Left colon (tissue), 2 donors: Measurements from ENCODE around the gene NCAPD3. TPM values are rescaled to one million over a fixed set of nuclear protein-coding genes. Genes with fewer than 3 reads are reported as not detected.
A peak's percentile ranks its signal among the peaks of the same experiment; 100 is the strongest.
"Not testable (repeated sequence)": the region's sequence is repeated elsewhere in the genome, so short reads cannot be mapped to it uniquely, and the experiment has no call there.

Experiments
- ATAC-seq: fragments of 200-7000 bp; cut with Tn5 transposase; one replicate; pipeline ENCODE4 v1.9.1; 2020; ENCODE audit warnings: mild to moderate bottlenecking, moderate library complexity
- DNase-seq, 2 donors: peaks; one replicate each; pipeline ENCODE4 v3.0.0-alpha.2; 2020
- intact Hi-C, 2 donors: fragments of 100-400 bp; cut with DNase I in 1 of 2; cut with micrococcal nuclease in 1 of 2; formaldehyde crosslinking; loops; one replicate each; pipeline versions ENCODE4 v1.11.2 to v1.14.0; 2022; cut with DNase I, micrococcal nuclease
- total RNA-seq, 2 donors: library from RNA; stranded (reverse); fragmentation: NEBNext Ultra II Directional; extraction: Animal tissue kit (Norgen Biotek cat#: 25700); gene quantifications; one replicate each; pipeline ENCODE4 v1.2.1, GENCODE V29; 2021
- donor health status: DM: no; HTN: no; CAD: no.
- donor health status: DM: yes; HTN: yes; CAD: no.

NCAPD3 gene
- total RNA-seq, 2 donors from 2014 or later = 11.5 to 17.0 TPM

GRCh38 chr11:134233729-134234179 lies 10.0 kb upstream of the NCAPD3 start:
- ATAC-seq (no peak), DNase-seq (no peak)
- intact Hi-C loops = no loop called here

DNA sequence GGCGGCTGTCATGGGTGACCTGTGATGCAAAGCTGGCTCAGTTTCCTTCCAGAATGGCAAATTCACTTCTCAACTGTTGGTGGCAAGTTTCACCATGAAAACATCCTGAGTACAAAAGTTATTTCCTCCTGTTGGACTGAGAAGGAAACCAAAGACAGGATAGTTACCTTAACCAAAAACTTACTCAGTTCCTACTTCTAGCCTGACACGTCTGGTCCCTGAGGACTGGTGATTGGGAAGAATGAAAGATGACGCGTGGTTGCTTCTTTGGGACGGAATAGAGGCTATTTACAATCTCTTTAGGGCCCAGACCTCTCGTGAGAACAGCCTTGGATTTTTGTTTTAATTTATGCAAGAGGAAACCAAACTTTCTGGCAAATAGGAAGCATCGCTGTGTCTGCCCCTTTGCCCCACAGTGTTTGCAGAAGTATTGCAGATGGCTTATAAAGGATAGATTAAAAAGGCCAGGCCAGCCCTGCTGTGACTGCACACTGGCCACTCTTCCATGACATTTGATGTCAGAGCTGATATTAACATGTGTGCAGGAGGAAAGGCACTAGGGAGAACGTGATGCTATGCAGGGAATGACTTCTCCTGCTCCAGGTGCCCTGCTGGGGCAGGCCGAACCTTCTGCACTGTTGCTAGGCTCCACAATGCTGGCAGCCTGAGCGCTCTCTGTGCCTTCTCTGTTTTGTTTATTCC lies 8.3 kb upstream of the NCAPD3 start:
- DNase-seq = no peak
- intact Hi-C loops = no loop called here
- ATAC-seq = no peak

GRCh38 chr11:134230339-134230738 lies 6.6 kb upstream of the NCAPD3 start:
- intact Hi-C loops = no loop called here
- ATAC-seq (no peak), DNase-seq (no peak)

DNA sequence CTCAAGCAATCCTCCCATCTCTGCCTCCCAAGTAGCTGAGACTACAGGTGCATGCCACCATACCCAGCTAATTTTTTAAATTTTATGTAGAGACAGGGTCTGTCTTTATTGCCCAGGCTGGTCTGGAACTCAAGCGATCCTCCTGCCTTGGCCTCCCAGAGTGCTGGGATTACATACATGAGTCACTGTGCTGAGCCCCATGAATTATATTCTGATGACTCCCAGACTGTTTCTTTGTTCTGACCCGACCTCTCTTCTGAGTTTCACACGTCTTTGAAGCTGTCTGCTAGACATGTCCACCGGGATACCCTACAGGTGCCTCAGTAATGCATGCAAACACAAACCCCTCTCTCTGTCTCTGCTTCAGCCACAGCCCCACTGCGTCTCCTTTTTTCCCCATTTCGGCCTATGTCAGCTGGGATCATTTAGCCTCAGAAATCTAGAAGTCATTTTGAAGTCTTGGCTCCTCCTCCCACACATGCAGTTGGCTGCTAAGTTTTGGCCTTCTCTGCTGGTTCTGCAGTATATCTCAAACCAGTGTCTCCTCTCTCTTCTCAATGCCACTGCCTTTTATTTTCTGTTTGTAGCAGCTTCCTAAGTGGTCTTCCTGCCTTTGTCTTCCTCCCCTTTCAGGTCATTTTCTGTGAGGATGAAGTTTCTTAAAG lies 5.5 kb upstream of the NCAPD3 start:
- no peak for ATAC-seq
- intact Hi-C loops = no loop called here
- DNase-seq = no peak

DNA sequence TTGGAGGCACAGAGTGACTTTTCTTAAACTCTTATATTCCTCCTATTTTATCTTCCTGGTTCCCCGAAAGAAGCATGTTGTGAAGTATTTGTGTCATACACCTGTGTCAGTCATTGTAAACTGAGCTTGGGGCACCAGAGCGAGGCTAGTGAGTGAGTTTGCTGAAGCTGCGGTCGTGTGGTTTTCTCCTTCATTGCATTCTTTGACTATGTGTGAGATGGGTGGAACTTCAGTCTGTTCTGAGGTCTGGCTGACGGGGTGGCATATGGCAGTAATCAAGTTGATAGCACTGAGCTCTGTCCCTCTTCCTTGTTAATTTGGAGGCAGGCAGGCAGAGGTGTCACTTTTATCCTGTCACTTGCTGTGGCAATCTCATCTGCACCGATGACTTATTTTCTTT lies 4.9 kb upstream of the NCAPD3 start:
- ATAC-seq = no peak
- intact Hi-C loops = no loop called here
- DNase-seq = no peak

GRCh38 chr11:134226806-134227325 lies 3.1 kb upstream of the NCAPD3 start:
- ATAC-seq = no peak
- DNase-seq = no peak
- intact Hi-C loops = no loop called here

DNA sequence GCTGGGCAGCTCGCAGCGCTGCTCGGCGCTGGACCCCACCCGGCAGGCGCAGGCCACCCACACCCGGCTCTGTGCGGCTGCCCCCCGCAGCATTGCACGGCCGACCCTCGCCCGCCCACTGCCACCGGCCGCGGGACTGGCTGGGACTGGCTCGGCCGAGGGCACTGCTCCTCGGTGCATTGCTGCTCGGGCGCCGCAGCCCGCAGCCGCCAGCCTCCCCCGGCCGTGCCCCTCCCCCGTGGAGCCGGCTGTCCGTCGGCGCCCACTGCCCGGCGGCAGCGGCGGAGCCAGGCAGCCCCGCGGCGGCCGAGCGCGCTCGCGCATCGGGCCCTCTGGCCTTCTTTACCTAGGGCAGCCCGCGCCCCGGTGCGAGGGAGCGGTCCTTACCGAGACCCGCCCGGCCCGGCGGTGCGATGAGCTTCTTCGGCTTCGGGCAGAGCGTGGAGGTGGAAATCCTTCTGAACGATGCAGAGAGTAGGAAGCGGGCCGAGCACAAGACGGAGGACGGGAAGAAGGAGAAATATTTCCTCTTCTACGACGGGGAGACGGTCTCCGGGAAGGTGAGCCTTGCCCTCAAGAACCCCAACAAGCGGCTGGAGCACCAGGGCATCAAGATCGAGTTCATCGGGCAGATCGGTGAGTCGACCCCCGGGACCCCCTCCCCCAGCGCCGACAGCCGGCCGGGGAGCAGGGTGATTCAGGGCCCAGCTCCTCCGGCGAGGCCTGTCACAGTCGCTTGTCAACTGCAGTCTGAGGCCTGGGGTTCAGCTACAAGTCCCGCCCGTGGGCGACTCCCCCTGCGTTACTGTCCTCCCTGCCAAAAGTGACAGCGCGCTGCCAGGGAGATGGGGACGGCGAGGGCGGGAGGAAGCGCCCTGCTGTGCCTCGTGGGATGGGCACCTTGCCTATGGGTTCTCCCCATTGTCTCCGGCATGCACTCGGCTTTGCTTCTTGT lies 1.2 kb upstream of the NCAPD3 start:
- DNase-seq (peak; percentile 61 to 67), ATAC-seq (peak; percentile 26)
- intact Hi-C loops = no loop called here

- DNase-seq (peak in 1 of 2 donors; percentile 25), ATAC-seq (no peak)
- intact Hi-C loops = no loop called here
Measured at GRCh38 chr11:134223121-134223520, 646 bp downstream of the NCAPD3 start.

DNA sequence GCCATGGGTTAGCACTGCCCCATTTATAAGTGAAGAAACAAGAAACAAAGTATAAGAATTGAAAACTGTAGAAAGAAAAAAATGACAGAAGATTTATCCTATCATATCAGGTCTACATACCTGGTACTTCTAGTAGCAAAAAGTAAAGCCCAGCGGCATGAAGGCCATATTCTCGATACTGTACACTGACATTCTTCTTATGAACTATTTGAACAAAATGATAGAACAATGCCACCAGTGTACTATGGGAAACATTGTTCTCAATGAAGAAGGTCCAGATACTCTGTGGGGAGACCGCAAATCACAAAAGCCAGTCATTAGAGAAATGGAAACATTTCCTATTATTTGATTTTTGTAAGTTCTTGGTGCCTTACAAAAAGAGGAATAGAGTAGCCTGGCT lies 7.0 kb downstream of the NCAPD3 start:
- intact Hi-C loops = no loop called here
- DNase-seq (no peak), ATAC-seq (no peak)

DNA sequence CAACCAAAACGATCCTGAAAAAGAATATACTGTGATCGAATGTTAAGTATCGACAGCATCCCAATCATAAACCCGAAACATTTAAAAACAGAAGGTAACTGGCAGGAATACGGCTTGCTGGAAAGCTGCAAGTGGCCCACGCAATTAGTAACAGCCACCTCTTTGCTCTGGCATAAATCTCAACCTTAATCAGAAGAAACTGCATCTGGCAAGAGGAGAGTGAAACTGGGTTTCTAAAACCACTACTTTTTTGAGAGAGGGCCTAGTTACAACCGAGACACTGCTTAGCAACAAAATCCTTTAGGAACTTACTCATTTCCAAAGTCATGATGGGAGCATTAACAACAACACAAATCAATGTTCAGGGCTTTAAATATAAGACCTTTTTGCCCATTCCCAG lies 7.9 kb downstream of the NCAPD3 start:
- ATAC-seq (no peak), DNase-seq (no peak)
- intact Hi-C loops = no loop called here

GRCh38 chr11:134207538-134208239 lies 16.1 kb downstream of the NCAPD3 start:
- intact Hi-C loops = no loop called here
- DNase-seq (peak; percentile 31 to 62), ATAC-seq (no peak)

DNA sequence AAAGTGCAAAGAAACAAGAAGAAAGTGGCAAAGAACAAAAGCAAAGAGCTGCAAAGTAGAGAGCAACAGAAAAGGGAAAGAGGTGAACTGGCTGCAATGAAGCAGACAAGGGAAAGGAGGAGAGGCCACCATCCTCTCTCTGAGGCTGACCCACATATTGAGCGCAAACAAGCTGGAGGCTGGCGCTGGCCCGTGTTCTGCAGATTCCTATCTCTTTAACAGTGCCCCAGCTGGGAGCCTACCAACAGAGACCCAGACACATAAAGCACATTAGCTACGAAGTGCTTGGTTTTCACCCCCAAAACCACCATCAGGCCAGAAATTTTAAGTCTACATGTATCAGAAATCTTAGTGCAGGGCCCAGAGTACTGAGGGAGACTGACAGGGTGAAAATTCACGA lies 17.6 kb downstream of the NCAPD3 start:
- intact Hi-C loops = no loop called here
- no peak for ATAC-seq
- DNase-seq = no peak

DNA sequence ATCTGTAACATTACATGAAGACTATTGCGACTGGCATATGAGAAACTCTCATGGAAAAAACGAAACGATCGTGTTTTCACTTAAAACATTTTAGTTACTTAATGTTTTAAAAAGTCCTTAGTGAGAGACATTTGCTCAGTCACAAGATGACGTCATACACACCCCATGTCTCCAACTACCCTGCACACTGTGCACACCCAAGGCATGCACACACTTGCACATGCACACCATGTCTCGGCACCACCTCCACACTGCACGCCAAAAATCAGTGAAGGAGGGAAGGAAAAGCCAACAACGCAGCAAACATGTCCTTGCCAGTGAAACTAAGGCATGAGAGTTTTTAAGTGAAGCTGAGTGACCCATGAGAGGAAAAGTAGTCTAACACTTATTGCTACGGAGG lies 18.0 kb downstream of the NCAPD3 start:
- intact Hi-C loops = no loop called here
- no peak for DNase-seq
- no peak for ATAC-seq

DNA sequence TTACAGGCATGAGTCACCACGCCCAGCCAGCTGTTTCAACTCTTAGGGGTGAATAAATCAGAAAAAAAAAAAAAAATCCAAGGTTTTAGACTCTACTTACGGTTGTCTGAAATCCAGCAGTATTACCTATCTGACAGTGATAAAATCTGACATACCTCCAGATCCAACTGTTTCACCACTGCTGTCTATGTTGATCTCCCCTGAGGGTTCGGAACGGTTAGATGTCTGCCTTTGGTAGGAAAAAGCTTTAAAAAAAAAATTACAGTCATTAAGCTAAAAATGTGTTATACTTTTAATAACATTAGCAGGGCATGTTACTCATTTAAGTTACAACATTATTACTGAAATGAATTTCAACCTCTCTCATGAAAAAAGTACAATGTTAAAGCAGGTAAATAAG lies 21.1 kb downstream of the NCAPD3 start:
- no peak for DNase-seq
- ATAC-seq = no peak
- intact Hi-C loops = no loop called here

DNA sequence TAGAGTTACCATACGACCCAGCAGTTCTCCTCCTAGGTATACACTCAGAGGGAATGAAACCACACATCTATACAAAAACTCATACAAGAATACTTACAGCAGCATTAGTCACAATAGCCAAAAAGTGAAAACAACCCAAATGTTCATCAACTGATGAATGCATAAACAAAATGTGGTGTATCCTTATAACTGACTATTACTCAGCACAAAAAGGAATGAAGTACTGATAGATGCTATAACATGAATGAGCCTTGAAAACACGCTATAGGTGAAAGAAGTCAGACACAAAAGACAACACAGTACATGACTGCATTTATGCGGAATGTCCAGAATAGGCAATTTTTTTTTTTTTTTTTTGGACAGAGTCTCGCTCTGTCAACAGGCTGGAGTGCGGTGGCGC lies 23.1 kb downstream of the NCAPD3 start:
- DNase-seq (no peak), ATAC-seq (no peak)
- intact Hi-C loops = no loop called here

GRCh38 chr11:134199531-134199930 lies 24.2 kb downstream of the NCAPD3 start:
- ATAC-seq (no peak), DNase-seq (no peak)
- intact Hi-C loops = no loop called here

DNA sequence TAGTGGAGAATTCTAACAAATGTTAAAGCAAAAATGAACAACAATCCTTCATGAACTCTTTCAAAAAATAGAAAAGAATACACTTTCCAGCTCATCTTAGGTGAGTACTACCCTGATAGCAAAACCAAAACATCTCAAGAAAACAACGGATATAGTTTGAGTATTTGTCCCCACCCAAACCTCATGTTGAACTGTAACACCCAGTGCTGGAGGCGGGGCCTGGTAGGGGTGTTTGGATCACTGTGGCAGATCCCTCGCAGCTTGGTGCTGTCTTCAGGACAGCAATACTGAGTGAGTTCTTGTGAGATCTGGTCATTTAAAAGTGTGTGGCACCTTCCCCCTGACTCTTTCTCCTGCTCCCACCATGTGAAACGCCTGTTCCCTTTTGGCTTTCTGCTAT lies 27.0 kb downstream of the NCAPD3 start:
- intact Hi-C loops = no loop called here
- ATAC-seq = no peak

GRCh38 chr11:134188092-134188491 lies 35.7 kb downstream of the NCAPD3 start:
- ATAC-seq, DNase-seq, intact Hi-C loops: not testable (repeated sequence)

More for the DNA sequence above, 27.0 kb downstream of the NCAPD3 start:
- no peak for DNase-seq

DNA sequence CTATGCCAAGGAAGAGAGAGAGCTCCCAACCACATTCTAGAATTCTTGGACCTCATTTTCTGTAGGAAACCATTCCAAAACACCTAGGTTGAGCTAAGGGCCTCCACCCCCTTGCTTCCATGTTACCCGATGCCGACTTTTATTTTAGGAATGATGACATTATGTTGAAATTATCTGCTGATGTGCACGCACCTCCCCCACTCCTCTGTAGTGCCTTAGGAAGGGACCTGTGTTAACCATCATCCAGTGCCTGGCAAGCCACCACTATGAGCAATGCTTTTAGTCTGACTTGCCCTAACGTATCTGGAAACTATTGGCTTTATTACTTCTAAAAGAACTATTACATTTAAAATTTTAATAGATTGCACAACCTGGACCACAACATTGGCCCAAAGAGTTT lies 42.1 kb downstream of the NCAPD3 start:
- no peak for ATAC-seq
- intact Hi-C loops = no loop called here

More for the DNA sequence above, 42.1 kb downstream of the NCAPD3 start:
- no peak for DNase-seq
